HG03354 (cell line): ENCODE data around the gene ISM1.

Source experiments
- ATAC-seq: cut with Tn5 transposase; IDR thresholded peaks from one replicate; pipeline ENCODE4 v1.9.1; 2021; ENCODE audit warnings: mild to moderate bottlenecking; ENCODE audit not compliant: unreplicated experiment, poor library complexity, severe bottlenecking

The ISM1 gene

GRCh38 chr20:13250251-13250650, 29.2 kb downstream of the ISM1 start:
- no peak for ATAC-seq

- ATAC-seq = no peak
Observed at GRCh38 chr20:13251106-13251903, 30.2 kb downstream of the ISM1 start.

- ATAC-seq = no peak
Observed at GRCh38 chr20:13251904-13252297, 30.8 kb downstream of the ISM1 start.

- ATAC-seq = no peak
Observed at GRCh38 chr20:13255356-13255755, 34.3 kb downstream of the ISM1 start.

- ATAC-seq = no peak
Observed at GRCh38 chr20:13256606-13257005, 35.5 kb downstream of the ISM1 start.

- ATAC-seq = no peak
Observed at GRCh38 chr20:13259921-13260320, 38.8 kb downstream of the ISM1 start.

GRCh38 chr20:13260650-13261279, 39.7 kb downstream of the ISM1 start:
- no peak for ATAC-seq

- peak; percentile 67 for ATAC-seq
Observed at GRCh38 chr20:13261460-13262301, 40.6 kb downstream of the ISM1 start.

- no peak for ATAC-seq
Observed at GRCh38 chr20:13262302-13262650, 41.2 kb downstream of the ISM1 start.

- no peak for ATAC-seq
Observed at GRCh38 chr20:13262671-13263360, 41.7 kb downstream of the ISM1 start.

- no peak for ATAC-seq
Observed at GRCh38 chr20:13263451-13263850, 42.4 kb downstream of the ISM1 start.

GRCh38 chr20:13264907-13265306, 43.8 kb downstream of the ISM1 start:
- peak; percentile 42 for ATAC-seq

- ATAC-seq = peak; percentile 40
Observed at GRCh38 chr20:13265941-13266340, 44.9 kb downstream of the ISM1 start.

- no peak for ATAC-seq
Observed at GRCh38 chr20:13267231-13267630, 46.2 kb downstream of the ISM1 start.

- no peak for ATAC-seq
Observed at GRCh38 chr20:13268953-13269352, 47.9 kb downstream of the ISM1 start.

- no peak for ATAC-seq
Observed at GRCh38 chr20:13270211-13270610, 49.1 kb downstream of the ISM1 start.

- no peak for ATAC-seq
Observed at GRCh38 chr20:13271098-13271497, 50.0 kb downstream of the ISM1 start.

GRCh38 chr20:13271977-13272975, 51.2 kb downstream of the ISM1 start:
- ATAC-seq = no peak

GRCh38 chr20:13274275-13274861, 53.3 kb downstream of the ISM1 start:
- no peak for ATAC-seq
